Gastrocnemius medialis (tissue), 4 donors: ENCODE data around the gene TOX4.

ENCODE experiments used
- CTCF ChIP-seq, 5 experiments: fragments of 450-650 bp in 3 of 5; fragments of 200-600 bp in 2 of 5; sonication (generic) in 2 of 5; IDR thresholded peaks in 4 of 5; conservative IDR thresholded peaks in 1 of 5; 1 replicate in 4 of 5; 2 replicates in 1 of 5; pipeline ENCODE4 v1.5.1; 2016 to 2019; ENCODE audit warnings: antibody characterized with exemption in 5 of 5, mild to moderate bottlenecking in 3 of 5, moderate library complexity in 3 of 5
- POLR2A ChIP-seq, 2 donors: fragments of 450-650 bp; IDR thresholded peaks; one replicate each; pipeline ENCODE4 v1.6.1; 2017; ENCODE audit warnings: antibody characterized with exemption in 2 of 2, mild to moderate bottlenecking in 2 of 2, moderate library complexity in 2 of 2

GRCh38 chr14:21541413-21542074 is 64.5 kb downstream of the TOX4 start:
- TF ChIP-seq CTCF (IDR thresholded peaks at IDR 0.05 in 4 of 5, conservative IDR thresholded peaks at IDR 0.05 in 1 of 5) (no peak), POLR2A (IDR thresholded peaks at IDR 0.05) (no peak)
